Body of pancreas (tissue), 4 donors: ENCODE results near the gene ITGB2.

Experiments
- POLR2A ChIP-seq, 3 donors: fragments of 450-650 bp; IDR thresholded peaks; one replicate each; pipeline ENCODE4 v1.6.1; 2016; ENCODE audit warnings: antibody characterized with exemption in 3 of 3, mild to moderate bottlenecking in 2 of 3
- TF ChIP-seq, protein P1 (sequence below), 7 experiments: fragments of 450-650 bp in 4 of 7; fragments of 200-600 bp in 3 of 7; sonication (generic) in 3 of 7; IDR thresholded peaks; one replicate each; pipeline ENCODE4 v1.5.1; 2016 to 2019; ENCODE audit warnings: antibody characterized with exemption in 7 of 7

DNA sequence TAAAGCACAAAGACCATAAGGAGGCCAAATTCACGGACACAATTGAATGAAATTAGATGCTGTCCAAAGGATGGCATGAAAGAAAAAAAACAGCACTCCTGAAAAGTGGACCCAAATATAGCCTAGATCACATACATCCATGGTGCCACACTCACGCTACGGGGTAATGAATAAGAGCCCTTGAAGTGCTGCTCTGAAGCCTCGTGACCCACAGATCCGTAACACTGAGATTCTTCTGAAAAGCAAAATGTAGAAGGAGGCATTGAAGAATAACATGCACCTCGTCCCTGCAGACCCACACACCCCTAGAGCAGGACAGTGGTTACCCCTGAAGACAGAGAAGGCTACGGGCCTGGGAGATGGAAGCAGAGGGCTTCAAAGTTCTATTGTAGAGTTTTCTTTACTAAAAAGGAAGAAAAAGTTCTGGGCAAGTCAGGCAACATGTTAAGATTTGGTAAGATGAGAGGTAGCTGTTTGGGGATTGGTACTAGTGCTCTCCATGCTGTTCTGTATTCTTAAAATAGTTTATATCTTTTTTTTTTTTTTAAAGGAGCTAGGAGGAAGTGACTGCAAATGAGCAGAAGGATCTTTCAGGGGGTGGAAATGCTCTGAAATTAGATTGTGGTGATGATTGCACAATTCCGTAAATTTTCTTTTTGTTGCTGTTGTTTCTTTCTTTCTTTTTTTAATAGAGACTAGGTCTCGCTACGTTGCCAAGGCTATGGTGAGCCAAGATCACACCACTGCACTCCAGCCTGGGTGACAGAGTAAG is 4.1 kb upstream of the ITGB2 start:
- TF ChIP-seq, protein P1, sequence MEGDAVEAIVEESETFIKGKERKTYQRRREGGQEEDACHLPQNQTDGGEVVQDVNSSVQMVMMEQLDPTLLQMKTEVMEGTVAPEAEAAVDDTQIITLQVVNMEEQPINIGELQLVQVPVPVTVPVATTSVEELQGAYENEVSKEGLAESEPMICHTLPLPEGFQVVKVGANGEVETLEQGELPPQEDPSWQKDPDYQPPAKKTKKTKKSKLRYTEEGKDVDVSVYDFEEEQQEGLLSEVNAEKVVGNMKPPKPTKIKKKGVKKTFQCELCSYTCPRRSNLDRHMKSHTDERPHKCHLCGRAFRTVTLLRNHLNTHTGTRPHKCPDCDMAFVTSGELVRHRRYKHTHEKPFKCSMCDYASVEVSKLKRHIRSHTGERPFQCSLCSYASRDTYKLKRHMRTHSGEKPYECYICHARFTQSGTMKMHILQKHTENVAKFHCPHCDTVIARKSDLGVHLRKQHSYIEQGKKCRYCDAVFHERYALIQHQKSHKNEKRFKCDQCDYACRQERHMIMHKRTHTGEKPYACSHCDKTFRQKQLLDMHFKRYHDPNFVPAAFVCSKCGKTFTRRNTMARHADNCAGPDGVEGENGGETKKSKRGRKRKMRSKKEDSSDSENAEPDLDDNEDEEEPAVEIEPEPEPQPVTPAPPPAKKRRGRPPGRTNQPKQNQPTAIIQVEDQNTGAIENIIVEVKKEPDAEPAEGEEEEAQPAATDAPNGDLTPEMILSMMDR (IDR thresholded peaks at IDR 0.05) = no peak
- TF ChIP-seq POLR2A (IDR thresholded peaks at IDR 0.05) = no peak
